CD4-positive, alpha-beta T cell treated with Interleukin-6 at 100 ng/mL for 8 hours (primary cell): ENCODE data around the gene AGAP2.
"Not testable (repeated sequence)": the region's sequence is repeated elsewhere in the genome, so short reads cannot be mapped to it uniquely, and the experiment has no call there.

Experiments used
- DNase-seq: peaks from one replicate; pipeline ENCODE4 v3.0.0-alpha.2; 2020; ENCODE audit warnings: mixed read lengths, low spot score

Gene AGAP2

DNA sequence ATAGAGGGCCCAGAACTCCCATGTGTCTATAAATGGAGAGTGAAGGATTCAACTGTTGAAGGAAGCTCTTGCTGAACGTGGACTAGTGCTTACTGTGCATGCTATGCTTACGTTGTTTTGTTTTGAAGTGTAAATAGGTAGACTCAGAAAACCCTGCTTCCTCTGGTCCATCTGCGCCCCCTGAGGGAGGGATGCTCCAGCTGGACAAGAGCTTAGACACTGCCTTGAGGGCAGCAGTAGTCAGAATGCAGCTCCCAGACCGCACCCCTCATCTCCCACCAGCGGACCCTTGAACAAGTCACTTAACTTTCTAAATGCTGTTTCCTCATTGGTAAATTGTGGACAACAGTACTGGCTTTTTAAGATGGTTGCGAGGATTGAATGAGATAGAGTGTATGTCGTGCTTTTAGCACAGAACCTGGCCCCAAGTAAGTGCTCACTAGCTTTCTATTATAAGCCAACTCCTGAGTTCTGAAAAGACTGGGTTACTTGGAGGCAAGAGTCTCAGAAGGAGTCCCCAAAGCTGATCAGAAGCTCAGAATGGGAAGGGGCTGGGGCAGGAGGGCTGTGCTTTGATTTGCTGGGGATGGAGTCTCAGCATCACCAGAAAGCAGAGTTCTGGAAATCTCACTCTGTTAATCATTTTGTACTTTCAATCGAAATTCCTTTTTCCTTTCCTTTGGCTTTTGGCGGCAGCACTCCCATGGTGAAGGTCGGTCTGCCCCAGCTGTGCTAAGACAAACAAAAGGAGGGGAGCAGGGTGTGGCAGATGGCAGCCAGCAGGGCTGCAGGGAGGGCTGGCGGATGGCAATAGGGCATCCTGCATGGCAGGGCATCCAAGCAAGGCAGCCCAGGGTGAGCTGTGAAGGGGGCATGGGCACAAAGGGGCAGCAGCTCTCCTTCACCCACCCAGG is 15.6 kb downstream of the AGAP2 start:
- no peak for DNase-seq

DNA sequence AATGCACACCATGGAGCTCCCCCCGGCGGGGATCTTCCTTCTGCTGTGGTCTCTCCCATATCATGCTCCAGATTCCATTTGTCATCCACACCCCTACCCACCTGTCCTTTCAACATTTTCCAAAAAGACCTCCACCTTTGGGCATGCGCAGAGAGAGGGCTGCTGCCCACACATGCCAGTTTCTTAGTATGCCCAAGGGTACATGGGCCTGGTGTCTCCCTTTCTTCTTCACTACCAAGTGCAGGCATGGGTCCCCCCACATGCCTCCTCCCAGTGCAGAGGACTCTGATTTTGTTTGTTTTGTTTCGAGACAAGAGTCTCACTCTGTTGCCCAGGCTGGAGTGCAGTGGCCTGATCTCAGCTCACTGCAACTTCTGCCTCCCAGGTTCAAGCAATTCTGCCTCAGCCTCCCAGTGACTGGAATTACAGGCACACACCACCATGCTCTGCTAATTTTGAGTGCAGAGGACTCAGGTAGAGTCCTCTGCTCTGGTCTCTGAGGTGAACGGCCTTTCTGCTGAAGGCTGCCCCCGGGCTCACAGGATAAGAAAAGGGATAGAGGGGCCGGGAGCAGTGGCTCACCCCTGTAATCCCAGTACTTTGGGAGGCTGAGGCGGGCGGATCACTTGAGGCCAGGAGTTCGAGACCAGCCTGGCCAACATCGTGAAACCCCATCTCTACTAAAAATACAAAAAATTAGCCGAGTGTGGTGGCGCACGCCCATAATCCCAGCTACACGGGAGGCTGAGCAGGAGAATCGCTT is 16.5 kb downstream of the AGAP2 start:
- DNase-seq = not testable (repeated sequence)

DNA sequence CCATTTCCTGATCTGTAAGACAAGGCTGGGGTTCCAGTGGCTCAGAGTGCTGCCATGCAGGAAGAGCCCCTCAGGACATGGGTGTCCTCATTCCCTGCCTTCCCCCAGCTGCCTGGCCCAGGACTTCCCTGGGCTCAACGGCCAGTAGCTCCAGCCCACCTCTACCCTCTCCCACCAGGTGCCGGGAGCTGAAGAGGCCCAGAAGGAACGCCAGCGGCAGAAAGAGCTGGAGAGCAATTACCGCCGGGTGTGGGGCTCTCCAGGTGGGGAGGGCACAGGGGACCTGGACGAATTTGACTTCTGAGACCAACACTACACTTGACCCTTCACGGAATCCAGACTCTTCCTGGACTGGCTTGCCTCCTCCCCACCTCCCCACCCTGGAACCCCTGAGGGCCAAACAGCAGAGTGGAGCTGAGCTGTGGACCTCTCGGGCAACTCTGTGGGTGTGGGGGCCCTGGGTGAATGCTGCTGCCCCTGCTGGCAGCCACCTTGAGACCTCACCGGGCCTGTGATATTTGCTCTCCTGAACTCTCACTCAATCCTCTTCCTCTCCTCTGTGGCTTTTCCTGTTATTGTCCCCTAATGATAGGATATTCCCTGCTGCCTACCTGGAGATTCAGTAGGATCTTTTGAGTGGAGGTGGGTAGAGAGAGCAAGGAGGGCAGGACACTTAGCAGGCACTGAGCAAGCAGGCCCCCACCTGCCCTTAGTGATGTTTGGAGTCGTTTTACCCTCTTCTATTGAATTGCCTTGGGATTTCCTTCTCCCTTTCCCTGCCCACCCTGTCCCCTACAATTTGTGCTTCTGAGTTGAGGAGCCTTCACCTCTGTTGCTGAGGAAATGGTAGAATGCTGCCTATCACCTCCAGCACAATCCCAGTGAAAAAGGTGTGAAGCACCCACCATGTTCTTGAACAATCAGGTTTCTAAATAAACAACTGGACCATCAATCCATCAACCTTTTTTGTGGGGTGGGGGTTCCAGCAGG is 17.6 kb downstream of the AGAP2 start:
- DNase-seq = no peak

DNA sequence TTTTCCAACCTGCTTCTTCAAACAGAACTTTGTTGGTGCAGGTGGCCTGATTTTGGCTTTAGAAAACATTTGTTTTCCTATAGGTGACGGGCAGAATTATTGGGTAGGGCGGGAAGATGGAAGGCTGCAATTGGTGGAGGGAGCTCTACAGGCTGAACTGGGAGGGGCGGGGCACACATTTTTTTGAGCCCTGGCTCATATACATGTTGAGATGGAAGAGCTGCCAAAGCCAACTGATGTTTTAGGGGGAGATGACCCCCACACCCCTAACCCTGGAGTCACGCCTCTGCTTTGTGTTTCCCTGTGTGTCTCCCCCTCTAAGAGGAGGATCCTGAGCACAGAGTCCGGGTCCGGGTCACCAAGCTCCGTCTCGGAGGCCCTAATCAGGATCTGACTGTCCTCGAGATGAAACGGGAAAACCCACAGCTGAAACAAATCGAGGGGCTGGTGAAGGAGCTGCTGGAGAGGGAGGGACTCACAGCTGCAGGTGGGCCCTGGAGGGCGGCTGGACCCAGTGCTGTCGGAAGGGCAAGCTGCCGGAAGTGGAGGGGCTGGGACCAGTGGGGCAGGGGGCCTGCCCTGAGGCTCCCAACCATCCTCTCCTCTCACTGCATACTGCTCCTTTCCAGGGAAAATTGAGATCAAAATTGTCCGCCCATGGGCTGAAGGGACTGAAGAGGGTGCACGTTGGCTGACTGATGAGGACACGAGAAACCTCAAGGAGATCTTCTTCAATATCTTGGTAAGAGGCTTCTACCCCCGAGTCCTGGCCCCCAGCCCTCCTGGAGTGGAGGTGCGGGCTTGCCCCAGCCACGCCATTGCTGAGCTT is 18.6 kb downstream of the AGAP2 start:
- no peak for DNase-seq

DNA sequence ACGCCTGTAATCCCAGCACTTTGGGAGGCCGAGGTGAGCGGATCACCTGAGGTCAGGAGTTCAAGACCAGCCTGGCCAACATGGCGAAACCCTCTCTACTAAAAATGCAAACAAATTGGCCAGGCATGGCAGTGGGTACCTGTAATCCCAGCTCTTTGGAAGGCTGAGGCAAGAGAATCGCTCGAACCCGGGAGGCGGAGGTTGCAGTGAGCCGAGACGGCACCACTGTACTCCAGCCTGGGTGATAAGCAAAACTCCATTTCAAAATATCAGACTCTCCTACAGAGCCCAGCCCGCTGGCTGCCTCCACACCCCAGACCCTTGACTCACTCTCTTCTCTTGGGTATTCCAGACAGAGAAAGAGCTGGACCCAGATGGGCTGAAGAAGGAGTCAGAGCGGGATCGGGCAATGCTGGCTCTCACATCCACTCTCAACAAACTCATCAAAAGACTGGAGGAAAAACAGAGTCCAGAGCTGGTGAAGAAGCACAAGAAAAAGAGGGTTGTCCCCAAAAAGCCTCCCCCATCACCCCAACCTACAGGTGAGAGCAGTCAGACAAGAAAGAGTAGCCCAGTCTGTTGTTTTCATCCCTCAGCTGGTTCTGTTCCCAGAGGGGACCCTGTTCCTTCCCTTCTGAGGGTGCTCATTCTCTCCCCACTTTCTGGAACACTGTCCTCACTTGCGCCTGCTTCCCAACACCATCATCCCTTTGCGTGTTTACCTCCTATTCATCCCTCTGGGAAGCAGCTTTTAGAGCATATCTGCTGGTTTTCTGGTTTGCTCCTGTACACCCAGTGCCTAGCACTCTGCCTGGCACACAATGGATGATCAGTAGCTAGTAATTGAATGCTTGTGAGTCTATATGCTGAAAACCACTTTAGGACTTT is 19.7 kb downstream of the AGAP2 start:
- DNase-seq = no peak

DNA sequence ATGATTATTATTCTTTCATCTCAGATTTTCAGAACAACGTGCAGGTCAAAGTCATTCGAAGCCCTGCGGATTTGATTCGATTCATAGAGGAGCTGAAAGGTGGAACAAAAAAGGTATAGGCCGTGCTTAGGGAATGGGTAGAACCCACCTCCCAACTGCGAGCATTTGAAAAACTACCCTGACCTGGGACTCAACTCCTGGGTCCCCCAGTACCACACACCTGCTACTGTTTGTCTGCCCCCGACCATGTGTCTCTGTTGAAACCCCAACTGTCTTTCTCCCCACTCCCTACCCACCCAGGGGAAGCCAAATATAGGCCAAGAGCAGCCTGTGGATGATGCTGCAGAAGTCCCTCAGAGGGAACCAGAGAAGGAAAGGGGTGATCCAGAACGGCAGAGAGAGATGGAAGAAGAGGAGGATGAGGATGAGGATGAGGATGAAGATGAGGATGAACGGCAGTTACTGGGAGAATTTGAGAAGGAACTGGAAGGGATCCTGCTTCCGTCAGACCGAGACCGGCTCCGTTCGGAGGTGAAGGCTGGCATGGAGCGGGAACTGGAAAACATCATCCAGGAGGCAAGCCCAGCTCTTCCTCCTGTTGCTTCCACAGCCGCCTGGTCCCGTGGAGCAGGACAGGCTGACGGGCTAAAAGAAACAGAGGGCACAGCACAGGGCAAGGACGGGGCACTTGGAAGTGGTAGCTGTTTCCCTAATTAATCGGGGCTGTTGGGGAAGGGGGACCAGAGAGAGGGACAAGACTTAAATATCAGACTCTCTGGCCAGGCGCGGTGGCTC is 20.5 kb downstream of the AGAP2 start:
- DNase-seq = no peak

DNA sequence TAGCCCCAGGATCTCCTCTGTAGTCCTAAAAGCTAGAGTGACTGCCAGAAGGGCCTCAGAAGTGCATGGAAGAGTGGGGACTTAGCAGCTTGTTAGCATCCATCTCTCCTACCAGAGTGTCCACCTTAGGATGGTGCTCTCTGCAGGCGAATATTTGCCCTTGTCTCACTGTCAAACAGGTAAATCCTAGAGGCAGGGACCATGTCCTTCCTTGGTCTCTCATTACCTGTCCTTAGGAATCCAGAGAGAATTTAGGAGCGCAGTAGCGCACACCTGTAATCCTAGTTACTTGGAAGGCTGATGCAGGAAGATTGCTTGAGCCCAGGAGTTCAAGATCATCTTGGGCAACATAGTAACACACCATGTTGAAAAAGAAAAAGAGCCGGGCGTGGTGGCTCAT is 21.4 kb downstream of the AGAP2 start:
- no peak for DNase-seq

DNA sequence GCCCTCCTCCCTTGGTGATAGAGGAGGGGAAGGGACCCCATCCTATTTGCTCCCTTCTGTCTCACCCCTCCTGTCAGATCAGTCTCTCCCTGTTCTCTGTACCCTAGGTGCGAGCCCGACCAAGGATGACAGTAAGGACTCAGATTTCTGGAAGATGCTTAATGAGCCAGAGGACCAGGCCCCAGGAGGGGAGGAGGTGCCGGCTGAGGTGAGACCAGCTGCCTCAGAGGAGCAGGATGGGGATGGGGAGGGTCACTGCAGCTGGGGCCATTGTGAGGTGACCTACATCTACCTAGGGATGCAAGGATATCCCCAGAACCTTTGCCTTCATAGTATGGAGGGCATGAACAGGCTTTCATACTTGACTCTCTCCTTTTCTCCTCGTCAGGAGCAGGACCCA is 22.2 kb downstream of the AGAP2 start:
- no peak for DNase-seq

DNA sequence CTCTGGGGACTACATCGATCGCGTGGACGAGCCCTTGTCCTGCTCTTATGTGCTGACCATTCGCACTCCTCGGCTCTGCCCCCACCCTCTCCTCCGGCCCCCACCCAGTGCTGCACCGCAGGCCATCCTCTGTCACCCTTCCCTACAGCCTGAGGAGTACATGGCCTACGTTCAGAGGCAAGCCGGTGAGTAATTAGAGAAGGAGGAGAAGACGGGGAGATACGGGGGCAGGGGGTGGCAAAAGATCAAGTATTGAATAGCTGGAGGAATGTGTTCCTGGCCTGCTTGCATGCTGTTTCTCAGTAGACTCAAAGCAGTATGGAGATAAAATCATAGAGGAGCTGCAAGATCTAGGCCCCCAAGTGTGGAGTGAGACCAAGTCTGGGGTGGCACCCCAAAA is 22.8 kb downstream of the AGAP2 start:
- DNase-seq = no peak

DNA sequence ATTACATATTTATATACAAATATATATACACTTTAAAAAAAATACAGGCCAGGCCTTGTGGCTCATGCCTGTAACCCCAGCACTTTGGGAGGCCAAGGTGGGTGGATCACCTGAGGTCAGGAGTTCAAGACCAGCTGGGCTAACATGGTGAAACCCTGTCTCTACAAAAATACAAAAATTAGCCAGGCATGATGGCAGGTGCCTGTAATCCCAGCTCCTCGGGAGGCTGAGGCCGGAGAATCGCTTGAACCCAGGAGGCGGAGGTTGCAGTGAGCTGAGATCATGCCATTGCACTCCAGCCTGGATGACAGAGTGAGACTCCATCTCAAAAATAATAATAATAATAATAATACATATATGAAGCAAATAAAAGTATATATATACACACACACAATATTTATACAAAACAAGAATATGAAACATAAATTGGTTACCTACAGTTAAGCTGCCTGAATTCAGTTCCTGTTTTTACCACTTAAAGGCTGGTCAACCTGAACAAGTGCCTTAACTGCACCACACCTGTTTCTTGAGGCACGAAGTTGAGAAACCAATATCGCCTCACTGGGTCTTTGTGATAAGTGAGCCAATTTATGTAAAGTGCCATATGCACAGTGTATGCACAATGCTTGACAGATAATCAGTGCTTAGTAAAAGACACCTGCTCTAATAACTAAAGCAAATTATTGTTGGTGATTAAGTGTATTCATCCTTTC is 23.4 kb downstream of the AGAP2 start:
- DNase-seq = not testable (repeated sequence)

DNA sequence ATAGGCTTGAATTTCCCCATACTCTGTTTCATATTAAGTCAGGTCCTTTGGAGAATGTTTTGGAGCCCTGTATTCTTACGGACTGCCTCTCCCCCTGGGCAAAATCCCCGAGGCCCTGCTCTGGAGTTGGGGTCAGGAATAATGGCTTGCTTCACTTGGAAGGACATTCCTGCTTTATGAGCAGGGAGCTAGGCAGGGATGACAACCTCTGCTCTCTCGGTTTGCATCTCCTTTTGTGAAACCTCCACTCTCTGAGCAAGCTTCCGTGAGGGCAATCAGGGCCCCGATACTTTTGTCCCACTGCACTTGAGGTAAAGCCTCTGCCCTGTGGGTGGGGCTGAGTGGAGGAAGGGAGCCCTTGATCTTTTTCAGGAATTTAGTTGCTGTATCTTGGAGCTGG is 25.3 kb downstream of the AGAP2 start:
- DNase-seq = no peak

DNA sequence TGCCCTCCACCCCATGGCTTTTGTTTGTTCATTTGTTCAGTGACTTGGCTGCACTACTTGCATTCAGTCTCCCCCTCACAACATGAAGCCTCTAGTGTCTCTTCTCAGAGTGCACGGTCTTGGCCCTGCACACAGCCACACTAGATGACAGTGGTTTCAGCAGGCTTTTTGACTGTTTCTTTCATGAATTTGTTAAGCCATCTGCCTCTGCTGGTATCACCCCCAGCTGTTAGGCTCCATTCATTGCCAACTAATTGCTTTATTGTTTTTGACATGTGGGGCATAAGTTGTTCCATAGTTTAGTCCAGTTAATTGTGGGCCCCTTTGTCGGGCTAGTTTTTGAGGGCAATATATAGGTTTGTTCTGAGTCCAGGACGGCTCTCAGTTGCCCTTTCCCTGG is 25.8 kb downstream of the AGAP2 start:
- DNase-seq = no peak

DNA sequence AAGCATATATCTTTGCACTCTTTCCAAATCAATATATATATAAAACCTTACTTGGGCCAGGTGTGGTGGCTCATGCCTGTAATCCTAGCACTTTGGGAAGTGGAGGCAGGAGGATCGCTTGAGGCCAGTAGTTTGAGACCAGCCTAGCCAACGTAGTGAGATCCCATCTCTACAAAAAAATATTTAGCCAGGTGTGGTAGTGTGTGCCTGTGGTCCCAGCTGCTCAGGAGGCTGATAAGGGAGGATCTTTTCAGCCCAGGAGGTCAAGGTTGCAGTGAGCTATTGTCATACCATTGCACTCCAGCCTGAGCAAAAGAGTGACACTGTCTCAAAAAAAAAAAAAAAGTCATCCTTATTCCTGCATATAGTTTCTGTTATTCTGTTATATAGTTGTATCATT is 30.2 kb downstream of the AGAP2 start:
- no peak for DNase-seq

DNA sequence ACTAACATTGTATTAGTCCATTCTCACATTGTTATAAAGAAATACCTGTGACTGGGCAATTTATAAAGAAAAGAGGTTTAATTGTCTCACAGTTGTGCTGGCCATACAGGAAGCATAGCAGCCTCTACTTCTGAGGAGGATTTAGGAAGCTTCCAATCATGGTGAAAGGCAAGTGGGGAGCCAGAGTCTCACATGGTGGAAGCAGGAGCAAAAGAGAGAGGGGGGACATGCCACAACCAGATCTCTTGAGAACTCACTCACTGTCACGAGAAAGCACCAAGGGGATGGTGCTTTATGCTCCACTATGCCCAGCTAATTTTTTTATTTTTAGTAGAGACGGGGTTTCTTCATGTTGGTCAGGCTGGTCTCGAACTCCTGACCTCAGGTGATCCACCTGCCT is 31.3 kb downstream of the AGAP2 start:
- no peak for DNase-seq

DNA sequence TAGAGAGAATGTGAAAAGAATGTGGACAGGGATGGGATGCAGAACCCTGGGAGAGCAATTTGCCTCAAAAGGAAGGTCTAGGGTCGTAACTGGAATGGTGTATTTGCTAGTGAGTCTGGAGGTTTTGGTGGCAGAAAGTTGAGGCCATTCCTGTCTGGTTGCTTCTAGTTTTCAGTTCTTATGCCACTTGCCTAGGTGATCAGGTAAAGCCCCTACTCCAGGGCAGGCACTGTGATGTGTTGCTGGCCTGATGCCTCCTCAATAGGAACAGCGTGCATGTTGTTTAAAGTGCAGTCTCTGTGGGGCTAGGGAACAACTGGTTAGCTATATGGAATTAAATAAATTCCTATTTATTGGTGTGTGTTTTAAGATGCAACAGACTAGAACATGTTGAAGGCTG is 38.2 kb downstream of the AGAP2 start:
- DNase-seq = no peak

DNA sequence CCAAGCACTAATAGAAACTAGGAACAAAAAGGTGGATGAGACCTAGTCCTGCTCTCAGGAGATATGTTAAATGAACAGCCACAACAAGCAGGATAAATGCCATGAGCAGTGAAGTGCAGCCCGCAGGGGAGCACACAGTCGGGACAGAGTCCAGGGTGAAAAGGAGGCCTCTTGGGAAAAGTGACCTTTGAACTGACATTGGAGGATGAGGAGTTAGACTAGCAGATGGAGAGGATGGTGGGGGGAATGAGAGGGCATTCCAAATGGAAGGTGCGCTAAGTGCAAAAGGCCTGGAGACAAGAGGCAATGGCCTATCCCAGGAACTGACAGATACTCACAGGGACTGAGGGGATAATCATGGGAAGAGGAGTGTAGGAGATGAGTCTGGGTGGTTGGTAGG is 40.1 kb downstream of the AGAP2 start:
- DNase-seq = no peak

DNA sequence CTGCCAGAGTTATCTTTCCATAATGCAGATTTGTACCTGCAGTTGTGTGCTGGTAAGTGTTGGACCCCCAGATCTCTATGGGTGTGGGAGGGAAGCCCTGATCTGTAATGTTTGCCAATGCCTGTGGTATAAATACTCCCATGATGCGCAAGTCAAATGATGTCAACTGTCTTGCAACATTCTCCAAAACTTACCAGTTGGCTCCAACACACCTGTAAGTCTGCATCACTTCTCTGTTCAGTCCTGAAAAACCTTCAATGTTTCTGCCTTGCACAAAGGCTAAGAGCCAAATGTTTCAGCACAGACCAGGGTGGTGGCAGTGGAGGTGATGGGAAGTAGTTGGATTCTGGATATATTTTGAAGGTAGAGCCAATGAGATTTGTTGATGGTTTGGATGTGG is 41.5 kb downstream of the AGAP2 start:
- DNase-seq = no peak

DNA sequence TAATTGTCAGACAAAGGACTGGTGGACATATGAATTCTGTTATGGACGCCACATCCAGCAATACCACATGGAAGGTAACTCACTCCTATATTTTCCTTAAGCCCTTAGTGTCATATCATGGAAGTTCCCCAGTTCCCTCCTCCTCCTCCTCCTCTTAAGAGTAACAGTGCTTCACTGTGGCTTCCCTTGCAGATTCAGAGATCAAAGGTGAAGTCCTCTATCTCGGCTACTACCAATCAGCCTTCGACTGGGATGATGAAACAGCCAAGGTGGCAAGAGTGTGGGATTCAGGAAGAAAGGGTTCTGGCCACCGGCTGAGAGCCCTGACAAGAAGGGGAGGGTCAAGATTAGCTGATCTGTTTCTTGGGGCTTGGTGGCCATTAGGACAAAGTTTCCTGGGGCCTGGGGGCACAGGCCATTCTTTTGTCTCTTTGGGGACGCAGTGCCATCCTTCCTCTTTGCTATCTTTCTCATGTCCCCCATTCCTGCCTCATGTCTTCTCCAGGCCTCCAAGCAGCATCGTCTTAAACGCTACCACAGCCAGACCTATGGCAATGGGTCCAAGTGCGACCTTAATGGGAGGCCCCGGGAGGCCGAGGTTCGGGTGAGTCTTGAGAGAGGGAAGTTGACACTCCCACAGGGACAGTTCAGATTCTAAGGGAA is 42.6 kb downstream of the AGAP2 start:
- no peak for DNase-seq
